ENCODE data around the gene SGTA. TPM values are rescaled to one million over a fixed set of nuclear protein-coding genes. Genes with fewer than 3 reads are reported as not detected.

SGTA gene
- total and polyA plus RNA-seq, 9 of the 15 experiments (the other 6 are each of a cell fraction or from before 2014, with no cell fraction given) = 1.4 to 110 (median 49.9) TPM

GRCh38 chr19:2732157-2732725 lies 50.8 kb downstream of the SGTA start:
- ChIA-PET CTCF (ENCODE audit: low intra/inter-chr PET ratio) (no interaction called here), POLR2A (interaction anchor here (0.6 kb wide), 1 partner anchor 9 kb away, joined by 3 read pairs; no protein-coding TSS in a partner anchor)
- peaks cover 6% of the 10 kb centered on the region; the same call in 1 of the 2 replicates for H3K9me3 ChIP-seq (replicated peaks; ENCODE audit: control insufficient read depth, insufficient read depth, low read depth, low read length)
- DNase-seq (ENCODE audit: extremely low read depth in 1 of 4, low spot score in 3 of 4) (no peak), FAIRE-seq (no peak), ATAC-seq (peak; percentile 5)
- peaks cover 0 to 2% of the 10 kb centered on the region in 2 experiments; a peak in 2 of 5 replicates for H3K27me3 ChIP-seq (ENCODE audit: control insufficient read depth in 2 of 2, insufficient read depth in 2 of 2, low read length in 2 of 2)
- no peak overlapping the region for H2AFZ ChIP-seq (ENCODE audit: low read depth, low read length)
- peaks cover 24% of the 10 kb centered on the region for H3K79me2 ChIP-seq (ENCODE audit: control insufficient read depth, insufficient read depth, low read length)
- no peak overlapping the region for H3K4me3 ChIP-seq
- H3K9ac ChIP-seq (ENCODE audit: insufficient read depth in 1 of 2, low read depth in 2 of 2, low read length in 2 of 2) = no peak overlapping the region
- peaks cover 0 to 53% of the 10 kb centered on the region in 2 experiments; a peak in 2 of 5 replicates for H3K4me1 ChIP-seq (replicated peaks in 1 of 2; ENCODE audit: control insufficient read depth in 2 of 2, insufficient read depth in 2 of 2, low read length in 2 of 2)
- no peak for TF ChIP-seq ZBTB5 (IDR thresholded peaks at IDR 0.05)
- TF ChIP-seq POLR2AphosphoS2 (IDR thresholded peaks at IDR 0.05; ENCODE audit: low read length) = 0 out of 2 replicates have a peak, but pooled peaks have one; percentile 9
- no peak for TF ChIP-seq ZBTB34 (CRISPR knock-in tag; IDR thresholded peaks at IDR 0.05)
- TF ChIP-seq ATF4 (CRISPR knock-in tag; IDR thresholded peaks at IDR 0.05) = no peak
- in situ Hi-C loops (cut with MboI) (no loop called here), intact Hi-C loops (cut with micrococcal nuclease) (no loop called here)
- WGBS (ENCODE audit: insufficient coverage, low coverage, missing lambda C conversion rate) = 90% methylated on average over 16 of the region's 33 CpGs
- peaks cover 60% of the 10 kb centered on the region for H3K36me3 ChIP-seq (ENCODE audit: control insufficient read depth, insufficient read depth, low read length)
- H3K4me2 ChIP-seq (ENCODE audit: insufficient read depth, low read length) = no peak overlapping the region
- peaks cover 6% of the 10 kb centered on the region for H3K9me1 ChIP-seq (ENCODE audit: control insufficient read depth, insufficient read depth, low read length)
- BruUV-seq (replicated peaks) = no TSS peak
- H3K27ac ChIP-seq (ENCODE audit: extremely low read depth, low read depth, low read length) = no peak overlapping the region
- H4K20me1 ChIP-seq (replicated peaks; ENCODE audit: control insufficient read depth, insufficient read depth, low read length) = peaks cover 28% of the 10 kb centered on the region

Measured in K562 (cell line).